T-cell (primary cell): ENCODE measurements around the gene ATP6V1G2. TPM values are rescaled to one million over a fixed set of nuclear protein-coding genes. Genes with fewer than 3 reads are reported as not detected.
A peak's percentile ranks its signal among the peaks of the same experiment; 100 is the strongest.

Source experiments
- ATAC-seq, 4 experiments: fragments of 200-7000 bp in 3 of 4; fragments of 150-1000 bp in 1 of 4; cut with Tn5 transposase; replicated peaks in 1 of 4; 1 replicate in 3 of 4; 2 replicates in 1 of 4; pipeline ENCODE4 v1.10.0; 2021; ENCODE audit warnings: moderate library complexity in 3 of 4, mild to moderate bottlenecking in 2 of 4, moderate number of reproducible peaks in 1 of 4
- CTCF ChIA-PET, 2 donors: fragments of 300-600 bp; sonication (Branson Sonifier 250); formaldehyde crosslinking; loops; one replicate each; lab custom pipeline; 2022; ENCODE audit warnings: antibody characterized with exemption in 2 of 2; lab: Charles Lee
- POLR2A ChIA-PET, 2 donors: fragments of 300-600 bp; sonication (Branson Sonifier 250); formaldehyde crosslinking; loops; one replicate each; lab custom pipeline; 2022; ENCODE audit warnings: antibody characterized with exemption in 2 of 2; lab: Charles Lee
- DNase-seq, 35 experiments: peaks; one replicate each; pipeline versions ENCODE4 v3.0.0 to v3.0.0-alpha.2; 2013 to 2023
- H3K27ac ChIP-seq: one replicate; pipeline ENCODE4 v1.5.1; 2013; ENCODE audit warnings: low read length
- H3K27me3 ChIP-seq, 2 experiments: replicated peaks in 1 of 2; 1 replicate in 1 of 2; 2 replicates in 1 of 2; pipeline versions ENCODE4 v1.6.1 to v1.7.0; 2013; ENCODE audit warnings: low read length in 1 of 2, mixed read lengths in 1 of 2; ENCODE audit not compliant: control insufficient read depth in 2 of 2, insufficient read depth in 2 of 2; ENCODE audit errors: extremely low read depth in 1 of 2
- H3K36me3 ChIP-seq, 2 donors: 1 replicate in 1 of 2; 2 replicates in 1 of 2; pipeline versions ENCODE4 v1.6.1 to v1.7.0; 2013; ENCODE audit warnings: low read length in 1 of 2; ENCODE audit not compliant: control insufficient read depth in 2 of 2, insufficient read depth in 1 of 2; ENCODE audit errors: extremely low read depth in 1 of 2
- H3K4me1 ChIP-seq, 2 experiments: 1 replicate in 1 of 2; 2 replicates in 1 of 2; pipeline versions ENCODE4 v1.6.1 to v1.7.0; 2013; ENCODE audit warnings: low read length in 2 of 2, mixed read lengths in 1 of 2; ENCODE audit not compliant: insufficient read depth in 2 of 2, control insufficient read depth in 1 of 2; ENCODE audit errors: extremely low read depth in 1 of 2
- H3K4me3 ChIP-seq, 2 donors: 1 replicate in 1 of 2; 2 replicates in 1 of 2; pipeline versions ENCODE4 v1.5.1 to v1.7.0; 2013; ENCODE audit warnings: mild to moderate bottlenecking in 2 of 2, low read length in 1 of 2, moderate library complexity in 1 of 2; ENCODE audit not compliant: control insufficient read depth in 1 of 2; ENCODE audit errors: extremely low read depth in 1 of 2
- H3K9me3 ChIP-seq: 2 replicates; pipeline ENCODE4 v1.7.0; 2013
- H3K27ac Mint-ChIP-seq, 2 donors: one replicate each; pipeline ENCODE4 v1.8.0; 2020 to 2021; ENCODE audit warnings: mild to moderate bottlenecking in 2 of 2, mixed read lengths in 2 of 2
- H3K27me3 Mint-ChIP-seq, 2 donors: one replicate each; pipeline ENCODE4 v1.8.0; 2021 to 2022; ENCODE audit warnings: mixed read lengths in 2 of 2
- H3K36me3 Mint-ChIP-seq: one replicate; pipeline ENCODE4 v1.8.0; 2021; ENCODE audit warnings: mixed read lengths
- H3K4me1 Mint-ChIP-seq, 3 donors: one replicate each; pipeline ENCODE4 v1.8.0; 2020 to 2022; ENCODE audit warnings: mixed read lengths in 3 of 3, mild to moderate bottlenecking in 1 of 3
- H3K4me3 Mint-ChIP-seq, 3 donors: one replicate each; pipeline ENCODE4 v1.8.0; 2020 to 2022; ENCODE audit warnings: mild to moderate bottlenecking in 3 of 3, mixed read lengths in 3 of 3, moderate library complexity in 3 of 3
- H3K9me3 Mint-ChIP-seq, 3 donors: one replicate each; pipeline ENCODE4 v1.8.0; 2020 to 2022; ENCODE audit warnings: mixed read lengths in 3 of 3
- WGBS: methylation state at CpG from one replicate; pipeline ENCODE4 v1.1.5; 2013; ENCODE audit warnings: missing lambda C conversion rate; ENCODE audit not compliant: insufficient coverage; 5-methylcytosine and 5-hydroxymethylcytosine counted together
- total RNA-seq, 35 experiments: library from RNA in 6 of 35; stranded (reverse) in 6 of 35; fragments of 120-200 nt in 1 of 35; gene quantifications; one replicate each; pipeline versions ENCODE4 v1.2.1 to v1.2.4 and lab custom pipeline; 2013 to 2026

ATP6V1G2 gene
- total RNA-seq, 5 donors from 2014 or later (not counting 1 experiment from before 2014, with no cell fraction given), result 3.1 to 5.7 (median 4.1) TPM

GRCh38 chr6:31534011-31534410 is 12.4 kb downstream of the ATP6V1G2 start:
- Mint-ChIP-seq H3K27ac (no peak overlapping the region), H3K36me3 (peaks cover 70% of the 10 kb centered on the region), H3K9me3 (no peaks in the 10 kb centered on the region), H3K27me3 (no peaks in the 10 kb centered on the region), H3K4me1 (peaks cover 31 to 40% (median 35%) of the 10 kb centered on the region in 3 donors), H3K4me3 (peak overlapping the region in 1 of 3 donors; percentile 13)
- Histone ChIP-seq H3K9me3 (no peaks in the 10 kb centered on the region), H3K27me3 (no peaks in the 10 kb centered on the region), H3K4me1 (peaks cover 4 to 13% of the 10 kb centered on the region in 2 experiments), H3K36me3 (peaks cover 19 to 93% of the 10 kb centered on the region in 2 donors), H3K4me3 (no peak overlapping the region), H3K27ac (no peak overlapping the region)
- ChIA-PET CTCF (no interaction called here), POLR2A (no interaction called here)
- WGBS, result 97% methylated on average over 3 of the region's 6 CpGs
- DNase-seq, result no peak
- no peak for ATAC-seq

- peaks cover 25 to 34% (median 29%) of the 10 kb centered on the region in 3 donors for H3K4me1 Mint-ChIP-seq
- DNase-seq (no peak), ATAC-seq (no peak)
- H3K27ac Mint-ChIP-seq, result peak overlapping the region; percentile 15 to 25
- H3K36me3 Mint-ChIP-seq, result peaks cover 65% of the 10 kb centered on the region
- no peak overlapping the region for H3K4me3 ChIP-seq
- H3K4me1 ChIP-seq, result peaks cover 0 to 7% of the 10 kb centered on the region in 2 experiments
- H3K27me3 Mint-ChIP-seq, result no peaks in the 10 kb centered on the region
- H3K9me3 Mint-ChIP-seq, result no peaks in the 10 kb centered on the region
- H3K9me3 ChIP-seq, result no peaks in the 10 kb centered on the region
- CTCF ChIA-PET, result no interaction called here
- H3K36me3 ChIP-seq, result peaks cover 14 to 88% of the 10 kb centered on the region in 2 donors
- no peak overlapping the region for H3K27ac ChIP-seq
- no peaks in the 10 kb centered on the region for H3K27me3 ChIP-seq
- WGBS, result no CpG with 5 or more reads among the region's 1 CpG
- POLR2A ChIA-PET, result no interaction called here
- H3K4me3 Mint-ChIP-seq, result no peak overlapping the region
Measured at GRCh38 chr6:31533455-31533841, 13.0 kb downstream of the ATP6V1G2 start.

- H3K36me3 ChIP-seq, result peaks cover 14 to 82% of the 10 kb centered on the region in 2 donors
- peaks cover 0 to 7% of the 10 kb centered on the region in 2 experiments for H3K4me1 ChIP-seq
- H3K27ac Mint-ChIP-seq, result peak overlapping the region; percentile 15 to 25
- H3K4me3 Mint-ChIP-seq, result no peak overlapping the region
- CTCF ChIA-PET, result no interaction called here
- no peaks in the 10 kb centered on the region for H3K27me3 Mint-ChIP-seq
- no peaks in the 10 kb centered on the region for H3K27me3 ChIP-seq
- DNase-seq (no peak), ATAC-seq (no peak)
- H3K36me3 Mint-ChIP-seq, result peaks cover 61% of the 10 kb centered on the region
- POLR2A ChIA-PET, result interaction anchor here in 1 of 2 donors (0.5 kb wide), 1 partner anchor 126 kb away, joined by 6 read pairs; no protein-coding TSS in a partner anchor
- H3K27ac ChIP-seq, result no peak overlapping the region
- no peak overlapping the region for H3K4me3 ChIP-seq
- 90% methylated on average over 1 of the region's 9 CpGs for WGBS
- no peaks in the 10 kb centered on the region for H3K9me3 ChIP-seq
- H3K9me3 Mint-ChIP-seq, result no peaks in the 10 kb centered on the region
- H3K4me1 Mint-ChIP-seq, result peaks cover 19 to 31% (median 26%) of the 10 kb centered on the region in 3 donors
Measured at GRCh38 chr6:31532644-31533454, 13.6 kb downstream of the ATP6V1G2 start.

- no peak overlapping the region for H3K27ac Mint-ChIP-seq
Measured at GRCh38 chr6:31531771-31532643, 14.4 kb downstream of the ATP6V1G2 start.

GRCh38 chr6:31531162-31531561 is 15.2 kb downstream of the ATP6V1G2 start:
- H3K27ac Mint-ChIP-seq, result no peak overlapping the region
- Histone ChIP-seq H3K4me3 (no peak overlapping the region), H3K36me3 (peaks cover 12 to 65% of the 10 kb centered on the region in 2 donors), H3K27me3 (no peaks in the 10 kb centered on the region), H3K4me1 (peaks cover 0 to 4% of the 10 kb centered on the region in 2 experiments), H3K27ac (no peak overlapping the region), H3K9me3 (no peaks in the 10 kb centered on the region)
- ATAC-seq (no peak), DNase-seq (no peak)
- H3K36me3 Mint-ChIP-seq, result peaks cover 51% of the 10 kb centered on the region
- ChIA-PET CTCF (interaction anchor here in 1 of 2 donors (0.8 kb wide), 1 partner anchor 67 kb away, joined by 3 read pairs; no protein-coding TSS in a partner anchor), POLR2A (interaction anchor here in 1 of 2 donors (0.9 kb wide), 1 partner anchor 10 kb away, joined by 3 read pairs; the partner anchor contains the start of gene DDX39B)
- H3K27me3 Mint-ChIP-seq, result no peaks in the 10 kb centered on the region
- H3K9me3 Mint-ChIP-seq, result no peaks in the 10 kb centered on the region
- no CpG with 5 or more reads among the region's 7 CpGs for WGBS
- no peak overlapping the region for H3K4me3 Mint-ChIP-seq
- H3K4me1 Mint-ChIP-seq, result peaks cover 13 to 21% (median 16%) of the 10 kb centered on the region in 3 donors

More at GRCh38 chr6:31531771-31532643, 14.4 kb downstream of the ATP6V1G2 start:
- H3K27me3 Mint-ChIP-seq, result no peaks in the 10 kb centered on the region
- CTCF ChIA-PET, result interaction anchor here in 1 of 2 donors (0.8 kb wide), 1 partner anchor 67 kb away, joined by 3 read pairs; no protein-coding TSS in a partner anchor
- DNase-seq (no peak), ATAC-seq (no peak)
- H3K4me1 ChIP-seq, result peaks cover 0 to 7% of the 10 kb centered on the region in 2 experiments
- no peak overlapping the region for H3K4me3 Mint-ChIP-seq
- no peak overlapping the region for H3K27ac ChIP-seq
- no peaks in the 10 kb centered on the region for H3K27me3 ChIP-seq
- peaks cover 14 to 73% of the 10 kb centered on the region in 2 donors for H3K36me3 ChIP-seq
- H3K4me1 Mint-ChIP-seq, result peaks cover 14 to 26% (median 22%) of the 10 kb centered on the region in 3 donors
- no peaks in the 10 kb centered on the region for H3K9me3 Mint-ChIP-seq
- no peak overlapping the region for H3K4me3 ChIP-seq
- WGBS, result 91% methylated on average over 4 of the region's 9 CpGs
- no peaks in the 10 kb centered on the region for H3K9me3 ChIP-seq
- POLR2A ChIA-PET, result interaction anchor here in 1 of 2 donors (0.5 to 0.9 kb wide), 2 partner anchors 9 to 127 kb away, joined by 3 to 6 read pairs; partner anchors contain the start of gene DDX39B
- peaks cover 57% of the 10 kb centered on the region for H3K36me3 Mint-ChIP-seq

GRCh38 chr6:31530659-31531058 is 15.7 kb downstream of the ATP6V1G2 start:
- Histone ChIP-seq H3K9me3 (no peaks in the 10 kb centered on the region), H3K27ac (no peak overlapping the region), H3K4me1 (peaks cover 0 to 4% of the 10 kb centered on the region in 2 experiments), H3K36me3 (peaks cover 12 to 60% of the 10 kb centered on the region in 2 donors), H3K27me3 (no peaks in the 10 kb centered on the region), H3K4me3 (no peak overlapping the region)
- ChIA-PET CTCF (no interaction called here), POLR2A (no interaction called here)
- DNase-seq (no peak), ATAC-seq (no peak)
- Mint-ChIP-seq H3K27ac (no peak overlapping the region), H3K4me1 (peaks cover 10 to 19% (median 11%) of the 10 kb centered on the region in 3 donors), H3K4me3 (no peak overlapping the region), H3K9me3 (no peaks in the 10 kb centered on the region), H3K27me3 (no peaks in the 10 kb centered on the region), H3K36me3 (peaks cover 46% of the 10 kb centered on the region)
- 90% methylated on average over 5 of the region's 6 CpGs for WGBS
